PFSK-1 (cell line): ENCODE results near the gene MX2.

ENCODE experiments used
- POLR2AphosphoS5 ChIP-seq: IDR thresholded peaks from 2 replicates; pipeline ENCODE4 v1.6.1; 2012; ENCODE audit warnings: low read depth, mild to moderate bottlenecking, control low read depth, low read length, moderate library complexity
- SIN3A ChIP-seq: IDR thresholded peaks from 2 replicates; pipeline ENCODE4 v1.6.1; 2012; ENCODE audit warnings: mild to moderate bottlenecking, low read length, moderate library complexity, borderline replicate concordance; ENCODE audit not compliant: insufficient read depth
- TAF1 ChIP-seq: IDR thresholded peaks from 2 replicates; pipeline ENCODE4 v1.6.1; 2012; ENCODE audit warnings: low read length, control low read depth, borderline replicate concordance; ENCODE audit not compliant: insufficient read depth
- TF ChIP-seq, protein P1 (sequence below), 2 experiments: IDR thresholded peaks; 2 replicates each; pipeline versions ENCODE4 v1.6.1 to v1.8.0; 2011 to 2012; ENCODE audit warnings: low read depth in 2 of 2, low read length in 2 of 2, control low read depth in 1 of 2, inconsistent platforms in 1 of 2, mild to moderate bottlenecking in 1 of 2, moderate library complexity in 1 of 2; ENCODE audit not compliant: insufficient read depth in 1 of 2

DNA sequence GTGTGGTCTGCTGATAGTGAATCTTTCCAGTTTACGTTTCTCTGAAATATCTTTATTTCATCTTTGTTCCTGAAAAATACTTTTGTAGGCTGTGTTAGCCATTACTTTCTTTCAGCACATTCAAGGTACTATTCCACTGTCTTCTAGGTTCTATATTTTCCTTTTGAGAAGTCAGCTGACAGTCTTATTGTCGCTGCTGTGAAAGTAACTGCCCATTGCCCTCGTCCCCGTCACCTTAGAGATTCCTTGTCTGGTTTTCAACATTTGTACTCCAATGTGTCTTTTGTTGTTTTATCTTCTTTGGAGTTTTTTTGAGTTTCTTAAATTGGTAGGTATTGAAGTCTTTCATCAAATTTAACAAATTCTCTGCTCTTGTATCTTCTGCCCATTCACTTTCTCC lies 19.8 kb upstream of the MX2 start:
- TF ChIP-seq, protein P1, sequence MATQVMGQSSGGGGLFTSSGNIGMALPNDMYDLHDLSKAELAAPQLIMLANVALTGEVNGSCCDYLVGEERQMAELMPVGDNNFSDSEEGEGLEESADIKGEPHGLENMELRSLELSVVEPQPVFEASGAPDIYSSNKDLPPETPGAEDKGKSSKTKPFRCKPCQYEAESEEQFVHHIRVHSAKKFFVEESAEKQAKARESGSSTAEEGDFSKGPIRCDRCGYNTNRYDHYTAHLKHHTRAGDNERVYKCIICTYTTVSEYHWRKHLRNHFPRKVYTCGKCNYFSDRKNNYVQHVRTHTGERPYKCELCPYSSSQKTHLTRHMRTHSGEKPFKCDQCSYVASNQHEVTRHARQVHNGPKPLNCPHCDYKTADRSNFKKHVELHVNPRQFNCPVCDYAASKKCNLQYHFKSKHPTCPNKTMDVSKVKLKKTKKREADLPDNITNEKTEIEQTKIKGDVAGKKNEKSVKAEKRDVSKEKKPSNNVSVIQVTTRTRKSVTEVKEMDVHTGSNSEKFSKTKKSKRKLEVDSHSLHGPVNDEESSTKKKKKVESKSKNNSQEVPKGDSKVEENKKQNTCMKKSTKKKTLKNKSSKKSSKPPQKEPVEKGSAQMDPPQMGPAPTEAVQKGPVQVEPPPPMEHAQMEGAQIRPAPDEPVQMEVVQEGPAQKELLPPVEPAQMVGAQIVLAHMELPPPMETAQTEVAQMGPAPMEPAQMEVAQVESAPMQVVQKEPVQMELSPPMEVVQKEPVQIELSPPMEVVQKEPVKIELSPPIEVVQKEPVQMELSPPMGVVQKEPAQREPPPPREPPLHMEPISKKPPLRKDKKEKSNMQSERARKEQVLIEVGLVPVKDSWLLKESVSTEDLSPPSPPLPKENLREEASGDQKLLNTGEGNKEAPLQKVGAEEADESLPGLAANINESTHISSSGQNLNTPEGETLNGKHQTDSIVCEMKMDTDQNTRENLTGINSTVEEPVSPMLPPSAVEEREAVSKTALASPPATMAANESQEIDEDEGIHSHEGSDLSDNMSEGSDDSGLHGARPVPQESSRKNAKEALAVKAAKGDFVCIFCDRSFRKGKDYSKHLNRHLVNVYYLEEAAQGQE (IDR thresholded peaks at IDR 0.05; ENCODE audit: insufficient read depth in 1 of 2, low read depth in 2 of 2, low read length in 2 of 2) = no peak
- no peak for TF ChIP-seq POLR2AphosphoS5
- no peak for TF ChIP-seq TAF1
- no peak for TF ChIP-seq SIN3A
